ENCODE data around the gene HOXC13. TPM values are rescaled to one million over a fixed set of nuclear protein-coding genes. Genes with fewer than 3 reads are reported as not detected.

Gene HOXC13
- total RNA-seq, 3 donors from 2014 or later (not counting 1 experiment from before 2014, with no cell fraction given) = not detected

DNA sequence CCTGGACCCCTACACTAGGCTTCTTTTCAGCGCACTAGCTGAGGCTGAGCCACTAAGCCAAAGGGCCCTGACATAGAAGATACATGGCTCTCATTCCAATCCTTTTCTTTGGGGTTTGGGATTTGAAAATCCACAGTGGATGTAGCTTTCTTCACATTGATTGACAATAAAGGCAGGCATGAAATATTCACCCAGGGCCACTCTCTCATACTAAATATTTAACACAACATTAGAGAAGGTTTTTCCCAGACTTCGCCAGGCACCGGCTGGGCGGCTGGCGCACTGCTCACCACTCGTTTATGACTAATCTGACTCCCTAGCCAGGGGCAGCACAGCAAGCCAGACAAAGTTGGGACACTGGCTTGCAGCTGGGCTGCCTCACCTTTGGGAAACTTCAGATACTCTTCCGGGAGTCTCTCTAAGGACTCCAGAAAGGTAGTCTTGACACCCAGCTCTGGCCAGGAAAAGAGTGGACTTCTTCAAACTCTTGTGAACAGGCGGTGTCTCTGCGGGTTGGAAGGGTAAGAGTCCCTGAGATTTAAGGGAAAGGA, 33.6 kb downstream of the HOXC13 start:
- 35% methylated on average over 8 of the region's 9 CpGs for WGBS (ENCODE audit: insufficient coverage)

GRCh38 chr12:53972722-53973235, 34.1 kb downstream of the HOXC13 start, which contains the start of gene HOXC11:
HOXC11 (plus strand) TSS chr12:53973126; CDS start chr12:53973242, 116 bp downstream.
- Histone ChIP-seq H3K4me3 (ENCODE audit: low read length) (no peak within 1 kb of the TSS), H3K4me1 (ENCODE audit: control insufficient read depth, insufficient read depth, low read length) (peaks cover 29% of the 10 kb centered on the region), H3K27me3 (ENCODE audit: control insufficient read depth, insufficient read depth, low read length) (peaks cover 94% of the 10 kb centered on the region), H3K9me3 (ENCODE audit: control insufficient read depth, insufficient read depth, low read length) (peaks cover 5% of the 10 kb centered on the region), H3K36me3 (ENCODE audit: control insufficient read depth, insufficient read depth, low read length) (no peaks in the 10 kb centered on the region), H3K27ac (ENCODE audit: low read length) (no peak within 1 kb of the TSS)
- TF ChIP-seq, protein P1, sequence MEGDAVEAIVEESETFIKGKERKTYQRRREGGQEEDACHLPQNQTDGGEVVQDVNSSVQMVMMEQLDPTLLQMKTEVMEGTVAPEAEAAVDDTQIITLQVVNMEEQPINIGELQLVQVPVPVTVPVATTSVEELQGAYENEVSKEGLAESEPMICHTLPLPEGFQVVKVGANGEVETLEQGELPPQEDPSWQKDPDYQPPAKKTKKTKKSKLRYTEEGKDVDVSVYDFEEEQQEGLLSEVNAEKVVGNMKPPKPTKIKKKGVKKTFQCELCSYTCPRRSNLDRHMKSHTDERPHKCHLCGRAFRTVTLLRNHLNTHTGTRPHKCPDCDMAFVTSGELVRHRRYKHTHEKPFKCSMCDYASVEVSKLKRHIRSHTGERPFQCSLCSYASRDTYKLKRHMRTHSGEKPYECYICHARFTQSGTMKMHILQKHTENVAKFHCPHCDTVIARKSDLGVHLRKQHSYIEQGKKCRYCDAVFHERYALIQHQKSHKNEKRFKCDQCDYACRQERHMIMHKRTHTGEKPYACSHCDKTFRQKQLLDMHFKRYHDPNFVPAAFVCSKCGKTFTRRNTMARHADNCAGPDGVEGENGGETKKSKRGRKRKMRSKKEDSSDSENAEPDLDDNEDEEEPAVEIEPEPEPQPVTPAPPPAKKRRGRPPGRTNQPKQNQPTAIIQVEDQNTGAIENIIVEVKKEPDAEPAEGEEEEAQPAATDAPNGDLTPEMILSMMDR (IDR thresholded peaks at IDR 0.05) = no peak
- Mint-ChIP-seq H3K4me1 (peaks cover 14 to 29% of the 10 kb centered on the region in 2 donors), H3K9me3 (no peaks in the 10 kb centered on the region), H3K27ac (peak within 1 kb of the TSS in 1 of 2 donors; percentile 75), H3K27me3 (ENCODE audit: low read depth in 2 of 2) (peaks cover 81 to 86% of the 10 kb centered on the region in 2 donors), H3K36me3 (no peaks in the 10 kb centered on the region), H3K4me3 (peak within 1 kb of the TSS; percentile 84)
- ATAC-seq (no peak), DNase-seq (no peak)
- WGBS (ENCODE audit: insufficient coverage) = 19% methylated on average over 17 of the region's 21 CpGs
- intact Hi-C loops (cut with micrococcal nuclease) = no loop called here

More for the DNA sequence above, 33.6 kb downstream of the HOXC13 start:
- no peaks in the 10 kb centered on the region for H3K9me3 Mint-ChIP-seq
- no peak overlapping the region for H3K27ac Mint-ChIP-seq
- H3K27ac ChIP-seq (ENCODE audit: low read length) = no peak overlapping the region
- intact Hi-C loops (cut with micrococcal nuclease) = no loop called here
- H3K4me1 Mint-ChIP-seq = peaks cover 13 to 29% of the 10 kb centered on the region in 2 donors
- peaks cover 81 to 88% of the 10 kb centered on the region in 2 donors for H3K27me3 Mint-ChIP-seq (ENCODE audit: low read depth in 2 of 2)
- ATAC-seq = no peak
- H3K9me3 ChIP-seq (ENCODE audit: control insufficient read depth, insufficient read depth, low read length) = peaks cover 5% of the 10 kb centered on the region
- DNase-seq = no peak
- H3K36me3 ChIP-seq (ENCODE audit: control insufficient read depth, insufficient read depth, low read length) = no peaks in the 10 kb centered on the region
- no peak overlapping the region for H3K4me3 ChIP-seq (ENCODE audit: low read length)
- TF ChIP-seq, protein P1 (IDR thresholded peaks at IDR 0.05) = no peak
- peaks cover 95% of the 10 kb centered on the region for H3K27me3 ChIP-seq (ENCODE audit: control insufficient read depth, insufficient read depth, low read length)
- no peaks in the 10 kb centered on the region for H3K36me3 Mint-ChIP-seq
- H3K4me1 ChIP-seq (ENCODE audit: control insufficient read depth, insufficient read depth, low read length) = peaks cover 29% of the 10 kb centered on the region
- peak overlapping the region; percentile 17 for H3K4me3 Mint-ChIP-seq

- peaks cover 5% of the 10 kb centered on the region for H3K9me3 ChIP-seq (ENCODE audit: control insufficient read depth, insufficient read depth, low read length)
- ATAC-seq (peak in 2 of 3 donors; percentile 16 to 31), DNase-seq (peak in 1 of 2 donors; percentile 46)
- H3K27me3 Mint-ChIP-seq (ENCODE audit: low read depth in 2 of 2) = peaks cover 81 to 84% of the 10 kb centered on the region in 2 donors
- peak overlapping the region in 1 of 2 donors; percentile 75 for H3K27ac Mint-ChIP-seq
- H3K4me3 Mint-ChIP-seq = peak overlapping the region; percentile 84
- H3K36me3 Mint-ChIP-seq = no peaks in the 10 kb centered on the region
- H3K4me1 ChIP-seq (ENCODE audit: control insufficient read depth, insufficient read depth, low read length) = peaks cover 32% of the 10 kb centered on the region
- WGBS (ENCODE audit: insufficient coverage) = 7% methylated on average over 67 of the region's 71 CpGs
- peaks cover 91% of the 10 kb centered on the region for H3K27me3 ChIP-seq (ENCODE audit: control insufficient read depth, insufficient read depth, low read length)
- H3K9me3 Mint-ChIP-seq = no peaks in the 10 kb centered on the region
- H3K27ac ChIP-seq (ENCODE audit: low read length) = no peak overlapping the region
- peaks cover 18 to 31% of the 10 kb centered on the region in 2 donors for H3K4me1 Mint-ChIP-seq
- intact Hi-C loops (cut with micrococcal nuclease) = no loop called here
- no peak overlapping the region for H3K4me3 ChIP-seq (ENCODE audit: low read length)
- TF ChIP-seq, protein P1 (IDR thresholded peaks at IDR 0.05) = no peak
- H3K36me3 ChIP-seq (ENCODE audit: control insufficient read depth, insufficient read depth, low read length) = no peaks in the 10 kb centered on the region
These were observed 34.8 kb downstream of the HOXC13 start for GRCh38 chr12:53973236-53974042.

Measured in natural killer cell (primary cell).